ENCODE results near the gene SRPK1.

GRCh38 chr6:35794536-35795452 is 126.1 kb downstream of the SRPK1 start:
- no peak for TF ChIP-seq CTCF (IDR thresholded peaks at IDR 0.05; ENCODE audit: low read length)
- TF ChIP-seq EZH2 (optimal IDR thresholded peaks at IDR 0.05; ENCODE audit: low read depth, low read length) = no peak
- TF ChIP-seq EZH2phosphoT487 (IDR thresholded peaks at IDR 0.05; ENCODE audit: low read length) = no peak
